ENCODE results near the gene OMA1. TPM values are rescaled to one million over a fixed set of nuclear protein-coding genes. Genes with fewer than 3 reads are reported as not detected.

The OMA1 gene
- total RNA-seq, 1 donor from 2014 or later: 33.4 TPM

GRCh38 chr1:58431901-58432620, 114.5 kb downstream of the OMA1 start:
- H3K4me1 ChIP-seq: no peaks in the 10 kb centered on the region
- H3K27ac ChIP-seq: no peak overlapping the region
- no peak for TF ChIP-seq CTCF (IDR thresholded peaks at IDR 0.05)
- intact Hi-C loops (cut with DNase I): no loop called here
- no peaks in the 10 kb centered on the region for H3K27me3 ChIP-seq (ENCODE audit: low read depth)
- DNase-seq: no peak
- ATAC-seq: no peak
- H3K4me3 ChIP-seq: no peak overlapping the region
- no peaks in the 10 kb centered on the region for H3K36me3 ChIP-seq
- no peaks in the 10 kb centered on the region for H3K9me3 ChIP-seq

Other genes with a start within 250 kb of the OMA1 start
- gene TACSTD2, start 30.5 kb upstream of the OMA1 start, total RNA-seq: 69.9 TPM
- gene MYSM1, start 153.3 kb upstream of the OMA1 start, total RNA-seq: 35.5 TPM
- 118 TPM for gene JUN, start 237.3 kb upstream of the OMA1 start, total RNA-seq

All from lower lobe of right lung (tissue), 2 donors.